HL-60/S4 treated with retinoic acid at 250 ng/mL for 4 days and 3 days (cell line): Measurements from ENCODE around the gene CACUL1.
"Not testable (repeated sequence)": the region's sequence is repeated elsewhere in the genome, so short reads cannot be mapped to it uniquely, and the experiment has no call there.

Experiments used
- in situ Hi-C: fragments of 300-500 bp; cut with MboI; formaldehyde crosslinking; loops from 2 replicates; pipeline ENCODE4 v1.7.0; 2022; ENCODE audit warnings: low sequenced_read_pairs

CACUL1 gene

GRCh38 chr10:118769898-118770600 lies 15.3 kb upstream of the CACUL1 start:
- in situ Hi-C loops, result no loop called here

GRCh38 chr10:118768041-118768919 lies 13.5 kb upstream of the CACUL1 start:
- in situ Hi-C loops, result no loop called here

- in situ Hi-C loops, result no loop called here
Observed at GRCh38 chr10:118767297-118768040, 12.7 kb upstream of the CACUL1 start.

GRCh38 chr10:118764195-118764594 lies 9.4 kb upstream of the CACUL1 start:
- in situ Hi-C loops, result no loop called here

- in situ Hi-C loops, result no loop called here
Observed at GRCh38 chr10:118763202-118763988, 8.6 kb upstream of the CACUL1 start.

GRCh38 chr10:118760265-118760664 lies 5.5 kb upstream of the CACUL1 start:
- in situ Hi-C loops, result no loop called here

- in situ Hi-C loops, result no loop called here
Observed at GRCh38 chr10:118758449-118758848, 3.7 kb upstream of the CACUL1 start.

- in situ Hi-C loops, result no loop called here
Observed at GRCh38 chr10:118754229-118754555, 578 bp downstream of the CACUL1 start.

- in situ Hi-C loops, result no loop called here
Observed at GRCh38 chr10:118753331-118754228, 1.2 kb downstream of the CACUL1 start.

- in situ Hi-C loops, result no loop called here
Observed at GRCh38 chr10:118752409-118752808, 2.4 kb downstream of the CACUL1 start.

GRCh38 chr10:118751265-118751664 lies 3.5 kb downstream of the CACUL1 start:
- in situ Hi-C loops, result no loop called here

- in situ Hi-C loops, result no loop called here
Observed at GRCh38 chr10:118748041-118748440, 6.7 kb downstream of the CACUL1 start.

- in situ Hi-C loops, result no loop called here
Observed at GRCh38 chr10:118746246-118746645, 8.5 kb downstream of the CACUL1 start.

- in situ Hi-C loops, result no loop called here
Observed at GRCh38 chr10:118745056-118745455, 9.7 kb downstream of the CACUL1 start.

GRCh38 chr10:118744346-118744918 lies 10.3 kb downstream of the CACUL1 start:
- in situ Hi-C loops, result not testable (repeated sequence)

- in situ Hi-C loops, result no loop called here
Observed at GRCh38 chr10:118742782-118743181, 12.0 kb downstream of the CACUL1 start.

GRCh38 chr10:118742032-118742431 lies 12.7 kb downstream of the CACUL1 start:
- in situ Hi-C loops, result no loop called here

- in situ Hi-C loops, result no loop called here
Observed at GRCh38 chr10:118738406-118738805, 16.4 kb downstream of the CACUL1 start.

GRCh38 chr10:118737603-118738302 lies 17.0 kb downstream of the CACUL1 start:
- in situ Hi-C loops, result no loop called here
